Breast epithelium (tissue), 3 donors: ENCODE data around the gene CYP4F2.

ENCODE experiments used
- CTCF ChIP-seq, 3 donors: fragments of 450-650 bp; IDR thresholded peaks; one replicate each; pipeline ENCODE4 v1.5.1; 2016 to 2017; ENCODE audit warnings: antibody characterized with exemption in 3 of 3, mild to moderate bottlenecking in 3 of 3, moderate library complexity in 3 of 3
- POLR2A ChIP-seq: fragments of 450-650 bp; IDR thresholded peaks from one replicate; pipeline ENCODE4 v1.6.1; 2016; ENCODE audit warnings: antibody characterized with exemption, mild to moderate bottlenecking, moderate library complexity
- POLR2AphosphoS5 ChIP-seq, 3 donors: sonication (generic); formaldehyde crosslinking; IDR thresholded peaks; one replicate each; pipeline ENCODE4 v1.6.1; 2017; ENCODE audit warnings: antibody characterized with exemption in 3 of 3

DNA sequence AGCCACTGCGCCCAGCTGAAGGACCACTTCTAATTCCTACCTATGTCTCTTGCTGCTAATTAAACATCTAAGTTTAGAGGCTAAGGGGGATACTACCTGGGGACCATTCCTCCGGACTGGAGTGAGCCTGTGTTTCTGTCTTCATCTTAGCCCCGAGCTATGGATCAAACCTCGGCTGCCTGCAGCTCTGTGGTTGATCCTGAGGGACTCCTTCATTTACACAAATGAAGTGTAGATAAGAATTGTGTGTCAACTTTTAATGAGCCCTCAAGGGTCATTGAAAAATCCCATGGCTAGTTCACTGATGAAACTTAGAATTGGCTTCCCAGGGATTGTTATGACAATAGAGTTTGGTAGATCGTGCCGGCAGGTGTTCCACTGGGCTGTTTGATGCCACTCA, 51.0 kb downstream of the CYP4F2 start:
- no peak for TF ChIP-seq CTCF (IDR thresholded peaks at IDR 0.05)
- no peak for TF ChIP-seq POLR2A
- no peak for TF ChIP-seq POLR2AphosphoS5 (IDR thresholded peaks at IDR 0.05)
